PC-9 (cell line): ENCODE results near the gene ITGAD. TPM values are rescaled to one million over a fixed set of nuclear protein-coding genes. Genes with fewer than 3 reads are reported as not detected.

ENCODE experiments used
- BruUV-seq: library from RNA; stranded (reverse); fragments of 400-500 nt; replicated peaks from 2 replicates; lab custom pipeline; 2021; lab: Mats Ljungman, UMichigan
- CTCF ChIA-PET: fragments of 300-600 bp; sonication (Branson Sonifier 250); formaldehyde crosslinking; loops from one replicate; lab custom pipeline; 2022; ENCODE audit warnings: antibody characterized with exemption; lab: Charles Lee
- POLR2A ChIA-PET: fragments of 300-600 bp; sonication (Branson Sonifier 250); formaldehyde crosslinking; loops from one replicate; lab custom pipeline; 2022; ENCODE audit warnings: antibody characterized with exemption; ENCODE audit not compliant: unreplicated experiment; lab: Charles Lee
- DNase-seq, 2 experiments: peaks; one replicate each; pipeline versions ENCODE4 v3.0.0 to v3.0.0-alpha.2; 2015 to 2022; ENCODE audit warnings: mixed read lengths in 1 of 2
- H2AFZ ChIP-seq: fragments of 200-600 bp; sonication (generic); 2 replicates; pipeline ENCODE4 v1.8.1; 2017; ENCODE audit warnings: antibody characterized with exemption
- H3F3A ChIP-seq: fragments of 200-600 bp; sonication (generic); 2 replicates; pipeline ENCODE4 v1.8.1; 2017; ENCODE audit warnings: antibody characterized with exemption, mild to moderate bottlenecking, low read depth; ENCODE audit not compliant: insufficient read depth
- H3K27ac ChIP-seq: fragments of 200-600 bp; sonication (generic); 2 replicates; pipeline ENCODE4 v1.6.1; 2016; ENCODE audit warnings: mixed run types
- H3K27me3 ChIP-seq: fragments of 200-600 bp; sonication (generic); 2 replicates; pipeline ENCODE4 v1.6.1; 2016; ENCODE audit warnings: low read depth, mixed run types; ENCODE audit not compliant: insufficient read depth
- H3K36me3 ChIP-seq: fragments of 200-600 bp; sonication (generic); 2 replicates; pipeline ENCODE4 v1.6.1; 2016; ENCODE audit warnings: low read depth, mixed run types
- H3K4me1 ChIP-seq: fragments of 200-600 bp; sonication (generic); replicated peaks from 2 replicates; pipeline ENCODE4 v1.6.1; 2016; ENCODE audit warnings: mixed run types; ENCODE audit not compliant: insufficient read depth
- H3K4me2 ChIP-seq: fragments of 200-600 bp; sonication (generic); 2 replicates; pipeline ENCODE4 v1.6.1; 2017; ENCODE audit warnings: mixed run types
- H3K4me3 ChIP-seq: fragments of 200-600 bp; sonication (generic); 2 replicates; pipeline ENCODE4 v1.6.1; 2016; ENCODE audit warnings: mixed run types
- H3K79me2 ChIP-seq: fragments of 200-600 bp; sonication (generic); 2 replicates; pipeline ENCODE4 v1.6.1; 2017; ENCODE audit warnings: low read depth, mixed run types
- H3K9me2 ChIP-seq: fragments of 200-600 bp; sonication (generic); 2 replicates; pipeline ENCODE4 v1.8.1; 2017; ENCODE audit warnings: mild to moderate bottlenecking; ENCODE audit not compliant: insufficient read depth
- H3K9me3 ChIP-seq: fragments of 200-600 bp; sonication (generic); 2 replicates; pipeline ENCODE4 v1.8.1; 2016; ENCODE audit warnings: low read depth; ENCODE audit not compliant: insufficient read depth
- H4K20me1 ChIP-seq: fragments of 200-600 bp; sonication (generic); 2 replicates; pipeline ENCODE4 v1.8.1; 2017; ENCODE audit not compliant: insufficient read depth
- CTCF ChIP-seq: fragments of 200-600 bp; sonication (generic); conservative IDR thresholded peaks from 2 replicates; pipeline ENCODE4 v1.6.1; 2017; ENCODE audit warnings: mixed run types, antibody characterized with exemption, mild to moderate bottlenecking, moderate library complexity
- EZH2 ChIP-seq: fragments of 200-600 bp; sonication (generic); IDR thresholded peaks from 2 replicates; pipeline ENCODE4 v1.8.0; 2017; ENCODE audit warnings: antibody characterized with exemption, low read depth
- intact Hi-C: fragments of 100-400 bp; cut with micrococcal nuclease; formaldehyde crosslinking; loops from one replicate; pipeline ENCODE4 v1.10.0; 2022; ENCODE audit not compliant: unreplicated experiment
- total RNA-seq: library from RNA; stranded (reverse); gene quantifications from 2 replicates; pipeline ENCODE4 v1.2.3, GENCODE V29; 2021

Gene ITGAD
- total RNA-seq, 1 experiment from 2014 or later = not detected

DNA sequence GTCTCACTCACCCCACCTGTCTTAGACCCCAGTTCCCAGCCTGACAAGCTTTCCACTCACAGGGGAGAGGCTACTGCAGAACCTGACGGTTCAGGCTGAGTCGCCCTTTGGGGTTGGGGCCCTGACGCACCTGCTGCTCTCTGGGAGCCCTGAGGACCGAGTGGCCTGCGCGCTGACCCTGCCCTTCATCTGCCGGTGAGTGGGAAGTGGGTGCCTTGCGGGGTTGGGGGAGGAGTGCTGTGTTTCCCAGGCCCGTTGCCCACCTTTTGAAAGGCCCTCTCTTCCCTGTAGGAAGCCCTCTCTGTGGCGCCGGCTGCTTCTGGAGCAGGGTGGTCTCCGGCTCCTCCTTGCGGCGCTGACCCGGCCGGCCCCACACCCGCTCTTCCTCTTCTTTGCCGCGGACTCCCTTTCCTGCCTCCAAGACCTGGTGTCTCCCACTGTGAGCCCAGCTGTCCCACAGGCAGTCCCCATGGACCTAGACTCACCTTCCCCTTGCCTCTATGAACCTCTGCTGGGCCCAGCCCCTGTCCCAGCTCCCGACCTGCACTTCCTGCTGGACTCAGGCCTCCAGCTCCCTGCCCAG lies 72.7 kb downstream of the ITGAD start:
- Histone ChIP-seq H3K79me2 (peaks cover 7% of the 10 kb centered on the region; the same call in 1 of the 2 replicates), H3K27me3 (no peaks in the 10 kb centered on the region), H3K9me2 (no peaks in the 10 kb centered on the region), H3K9me3 (no peaks in the 10 kb centered on the region), H3K36me3 (no peaks in the 10 kb centered on the region), H3K4me2 (no peak overlapping the region), H4K20me1 (no peaks in the 10 kb centered on the region; the same call in 1 of the 2 replicates), H2AFZ (no peak overlapping the region), H3K27ac (no peak overlapping the region), H3K4me3 (no peak overlapping the region), H3F3A (peaks cover 4% of the 10 kb centered on the region; the same call in 1 of the 2 replicates), H3K4me1 (peaks cover under 1% of the 10 kb centered on the region; the same call in 1 of the 2 replicates)
- no peak for DNase-seq
- ChIA-PET POLR2A (no interaction called here), CTCF (no interaction called here)
- no TSS peak for BruUV-seq
- intact Hi-C loops = no loop called here
- TF ChIP-seq EZH2 = no peak
- no peak for TF ChIP-seq CTCF

- no peaks in the 10 kb centered on the region for H3K36me3 ChIP-seq
- H3K4me1 ChIP-seq = 0 out of 2 replicates have a peak, but pooled peaks cover 2% of the 10 kb centered on the region
- TF ChIP-seq CTCF (no peak), EZH2 (no peak)
- H3K4me2 ChIP-seq = no peak overlapping the region
- H2AFZ ChIP-seq = no peak overlapping the region
- ChIA-PET CTCF (no interaction called here), POLR2A (interaction anchor here (0.6 kb wide), 1 partner anchor 549 kb away, joined by 4 read pairs; no protein-coding TSS in a partner anchor)
- no peak for DNase-seq
- no peak overlapping the region for H3K4me3 ChIP-seq
- no peak overlapping the region for H3K27ac ChIP-seq
- no peaks in the 10 kb centered on the region; the same call in 1 of the 2 replicates for H4K20me1 ChIP-seq
- intact Hi-C loops = no loop called here
- no peaks in the 10 kb centered on the region for H3K9me2 ChIP-seq
- peaks cover 1% of the 10 kb centered on the region; the same call in 1 of the 2 replicates for H3K79me2 ChIP-seq
- no TSS peak for BruUV-seq
- H3F3A ChIP-seq = 0 out of 2 replicates have a peak, but pooled peaks cover 8% of the 10 kb centered on the region
- H3K9me3 ChIP-seq = no peaks in the 10 kb centered on the region
- no peaks in the 10 kb centered on the region for H3K27me3 ChIP-seq
Observed at GRCh38 chr16:31466381-31466841, 73.3 kb downstream of the ITGAD start.

GRCh38 chr16:31467151-31467773 lies 74.1 kb downstream of the ITGAD start:
- Histone ChIP-seq H3K4me3 (no peak overlapping the region), H3K36me3 (no peaks in the 10 kb centered on the region), H3K4me2 (no peak overlapping the region), H4K20me1 (no peaks in the 10 kb centered on the region; the same call in 1 of the 2 replicates), H3K9me3 (no peaks in the 10 kb centered on the region), H3K27ac (no peak overlapping the region), H3F3A (peaks cover 11% of the 10 kb centered on the region; the same call in 1 of the 2 replicates), H3K79me2 (no peaks in the 10 kb centered on the region), H2AFZ (no peak overlapping the region), H3K27me3 (no peaks in the 10 kb centered on the region), H3K4me1 (0 out of 2 replicates have a peak, but pooled peaks cover 5% of the 10 kb centered on the region), H3K9me2 (no peaks in the 10 kb centered on the region)
- intact Hi-C loops = no loop called here
- CTCF ChIA-PET = no interaction called here
- BruUV-seq = no TSS peak
- no peak for TF ChIP-seq CTCF
- TF ChIP-seq EZH2 = no peak
- DNase-seq = no peak
- POLR2A ChIA-PET = no interaction called here
